Suprapubic skin (tissue), 4 donors: ENCODE measurements around the gene CNTFR. TPM values are rescaled to one million over a fixed set of nuclear protein-coding genes. Genes with fewer than 3 reads are reported as not detected.
A peak's percentile ranks its signal among the peaks of the same experiment; 100 is the strongest.

Source experiments
- DNase-seq, 2 donors: peaks; one replicate each; pipeline ENCODE4 v3.0.0-alpha.2; 2019; ENCODE audit warnings: low spot score in 2 of 2
- H3K27ac ChIP-seq: fragments of 200-600 bp; sonication (generic); one replicate; pipeline ENCODE4 v1.5.1; 2019
- H3K27me3 ChIP-seq: fragments of 200-600 bp; sonication (generic); one replicate; pipeline ENCODE4 v1.5.1; 2019
- H3K36me3 ChIP-seq: fragments of 200-600 bp; sonication (generic); one replicate; pipeline ENCODE4 v1.5.1; 2019
- H3K4me1 ChIP-seq: fragments of 200-600 bp; sonication (generic); one replicate; pipeline ENCODE4 v1.5.1; 2019
- H3K4me3 ChIP-seq: fragments of 200-600 bp; sonication (generic); one replicate; pipeline ENCODE4 v1.5.1; 2019; ENCODE audit warnings: mild to moderate bottlenecking
- H3K9me3 ChIP-seq: fragments of 200-600 bp; sonication (generic); one replicate; pipeline ENCODE4 v1.5.1; 2019
- EP300 ChIP-seq: sonication (generic); formaldehyde crosslinking; IDR thresholded peaks from one replicate; pipeline ENCODE4 v1.6.1; 2017; ENCODE audit warnings: antibody characterized with exemption
- POLR2A ChIP-seq, 2 donors: fragments of 450-650 bp; IDR thresholded peaks; one replicate each; pipeline ENCODE4 v1.6.1; 2017; ENCODE audit warnings: antibody characterized with exemption in 2 of 2, mild to moderate bottlenecking in 2 of 2, moderate library complexity in 2 of 2
- POLR2AphosphoS5 ChIP-seq, 3 donors: sonication (generic); formaldehyde crosslinking; IDR thresholded peaks; one replicate each; pipeline ENCODE4 v1.6.1; 2017; ENCODE audit warnings: antibody characterized with exemption in 3 of 3
- WGBS: methylation state at CpG from one replicate; pipeline ENCODE4 v1.1.5; 2018; 5-methylcytosine and 5-hydroxymethylcytosine counted together
- total RNA-seq, 4 donors: library from RNA; depleted of rRNA; stranded (reverse); fragments of >200 nt; gene quantifications; one replicate each; pipeline ENCODE4 v1.1.0, GENCODE V29; 2016
- TF ChIP-seq, protein P1 (sequence below), 2 donors: fragments of 200-600 bp in 1 of 2; fragments of 450-650 bp in 1 of 2; sonication (generic) in 1 of 2; IDR thresholded peaks; one replicate each; pipeline ENCODE4 v1.5.1; 2016 to 2019; ENCODE audit warnings: antibody characterized with exemption in 2 of 2, mild to moderate bottlenecking in 1 of 2, moderate library complexity in 1 of 2

CNTFR gene
- total RNA-seq, 4 donors from 2014 or later, result 5.0 to 9.1 (median 5.7) TPM

DNA sequence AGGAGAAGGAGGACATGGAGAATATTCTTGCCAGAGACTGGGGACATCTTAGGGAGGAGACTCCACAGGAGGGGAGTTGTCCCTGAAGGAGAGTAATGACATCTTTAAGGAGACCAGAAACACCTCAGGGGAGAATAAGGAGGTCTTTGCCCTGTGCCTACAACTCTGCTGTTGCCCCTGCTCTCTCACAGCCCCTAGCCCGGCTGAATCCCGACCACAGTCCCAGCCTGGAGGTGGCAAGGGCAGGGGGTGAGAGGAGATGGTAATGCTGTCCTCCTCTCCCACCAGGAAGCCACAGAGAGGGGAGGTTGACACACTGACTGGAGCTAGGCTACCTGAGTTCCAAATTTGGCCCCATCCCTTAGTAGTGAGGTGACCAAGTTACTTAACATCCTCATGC lies 36.5 kb downstream of the CNTFR start:
- no peaks in the 10 kb centered on the region for H3K9me3 ChIP-seq
- H3K27ac ChIP-seq, result no peak overlapping the region
- H3K27me3 ChIP-seq, result peaks cover 12% of the 10 kb centered on the region
- DNase-seq, result peak in 1 of 2 donors; percentile 40
- TF ChIP-seq, protein P1, sequence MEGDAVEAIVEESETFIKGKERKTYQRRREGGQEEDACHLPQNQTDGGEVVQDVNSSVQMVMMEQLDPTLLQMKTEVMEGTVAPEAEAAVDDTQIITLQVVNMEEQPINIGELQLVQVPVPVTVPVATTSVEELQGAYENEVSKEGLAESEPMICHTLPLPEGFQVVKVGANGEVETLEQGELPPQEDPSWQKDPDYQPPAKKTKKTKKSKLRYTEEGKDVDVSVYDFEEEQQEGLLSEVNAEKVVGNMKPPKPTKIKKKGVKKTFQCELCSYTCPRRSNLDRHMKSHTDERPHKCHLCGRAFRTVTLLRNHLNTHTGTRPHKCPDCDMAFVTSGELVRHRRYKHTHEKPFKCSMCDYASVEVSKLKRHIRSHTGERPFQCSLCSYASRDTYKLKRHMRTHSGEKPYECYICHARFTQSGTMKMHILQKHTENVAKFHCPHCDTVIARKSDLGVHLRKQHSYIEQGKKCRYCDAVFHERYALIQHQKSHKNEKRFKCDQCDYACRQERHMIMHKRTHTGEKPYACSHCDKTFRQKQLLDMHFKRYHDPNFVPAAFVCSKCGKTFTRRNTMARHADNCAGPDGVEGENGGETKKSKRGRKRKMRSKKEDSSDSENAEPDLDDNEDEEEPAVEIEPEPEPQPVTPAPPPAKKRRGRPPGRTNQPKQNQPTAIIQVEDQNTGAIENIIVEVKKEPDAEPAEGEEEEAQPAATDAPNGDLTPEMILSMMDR (IDR thresholded peaks at IDR 0.05), result no peak
- no peak for TF ChIP-seq POLR2A (IDR thresholded peaks at IDR 0.05)
- no peak for TF ChIP-seq POLR2AphosphoS5 (IDR thresholded peaks at IDR 0.05)
- no peak for TF ChIP-seq EP300
- no peak overlapping the region for H3K4me3 ChIP-seq
- no peaks in the 10 kb centered on the region for H3K36me3 ChIP-seq
- no peaks in the 10 kb centered on the region for H3K4me1 ChIP-seq
- 100% methylated on average over 2 of the region's 2 CpGs for WGBS

GRCh38 chr9:34552606-34552981 lies 36.9 kb downstream of the CNTFR start:
- TF ChIP-seq EP300 (no peak), POLR2A (IDR thresholded peaks at IDR 0.05) (no peak), POLR2AphosphoS5 (IDR thresholded peaks at IDR 0.05) (no peak)
- TF ChIP-seq, protein P1 (IDR thresholded peaks at IDR 0.05), result no peak
- WGBS, result 91% methylated on average over 13 of the region's 13 CpGs
- peak in 1 of 2 donors; percentile 49 for DNase-seq

DNA sequence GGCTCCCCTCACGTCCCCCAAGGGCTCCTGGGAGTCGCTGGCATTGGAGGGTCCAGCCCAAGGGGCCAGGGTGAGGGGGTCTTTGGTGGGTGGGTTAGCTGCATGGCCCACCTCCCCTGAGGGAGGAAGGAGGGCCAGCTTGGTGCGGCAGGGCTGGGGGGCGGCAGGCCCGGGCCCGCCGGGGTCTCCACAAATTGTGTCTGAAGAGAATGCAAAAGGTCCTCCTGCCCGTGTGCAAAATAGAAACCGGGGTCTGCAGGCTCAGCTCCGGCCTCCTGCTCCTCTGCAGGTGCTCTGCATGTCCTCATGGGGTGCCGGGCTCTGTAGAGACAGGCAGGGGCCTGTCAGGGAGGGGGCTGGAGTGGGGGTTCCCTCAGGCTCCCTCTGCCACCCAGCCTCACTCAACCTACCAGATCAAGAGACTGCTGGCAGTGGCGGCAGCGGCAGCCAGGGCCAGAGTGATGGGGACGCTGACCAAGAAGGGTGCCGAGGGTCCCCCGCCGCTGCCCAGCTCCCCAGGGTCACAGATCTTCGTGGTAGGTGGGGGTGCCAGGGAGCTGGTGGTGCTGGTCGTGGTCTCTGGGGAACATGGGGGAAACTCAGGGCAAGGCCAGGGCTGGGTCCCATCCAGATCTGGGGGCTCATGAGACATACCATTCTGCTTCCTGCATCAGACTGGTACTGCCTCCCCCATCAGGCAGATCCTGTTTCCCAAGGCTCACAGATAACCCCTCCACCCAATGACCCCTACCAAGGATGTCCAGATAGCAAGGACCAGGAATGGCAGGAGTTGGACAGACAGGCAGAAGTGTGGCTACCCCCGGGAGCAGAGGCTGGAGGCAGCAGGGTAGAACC lies 37.5 kb downstream of the CNTFR start:
- 87% methylated on average over 7 of the region's 20 CpGs for WGBS
- peaks cover 4% of the 10 kb centered on the region for H3K27me3 ChIP-seq
- H3K36me3 ChIP-seq, result no peaks in the 10 kb centered on the region
- H3K4me3 ChIP-seq, result no peak overlapping the region
- no peak overlapping the region for H3K27ac ChIP-seq
- TF ChIP-seq EP300 (no peak), POLR2AphosphoS5 (IDR thresholded peaks at IDR 0.05) (no peak), POLR2A (IDR thresholded peaks at IDR 0.05) (no peak)
- TF ChIP-seq, protein P1 (IDR thresholded peaks at IDR 0.05), result no peak
- peaks cover 10% of the 10 kb centered on the region for H3K4me1 ChIP-seq
- H3K9me3 ChIP-seq, result no peaks in the 10 kb centered on the region
- DNase-seq, result peak in 1 of 2 donors; percentile 57

More at GRCh38 chr9:34552606-34552981, 36.9 kb downstream of the CNTFR start:
- peaks cover 4% of the 10 kb centered on the region for H3K4me1 ChIP-seq
- H3K9me3 ChIP-seq, result no peaks in the 10 kb centered on the region
- no peak overlapping the region for H3K4me3 ChIP-seq
- no peaks in the 10 kb centered on the region for H3K36me3 ChIP-seq
- no peak overlapping the region for H3K27ac ChIP-seq
- H3K27me3 ChIP-seq, result peaks cover 9% of the 10 kb centered on the region

DNA sequence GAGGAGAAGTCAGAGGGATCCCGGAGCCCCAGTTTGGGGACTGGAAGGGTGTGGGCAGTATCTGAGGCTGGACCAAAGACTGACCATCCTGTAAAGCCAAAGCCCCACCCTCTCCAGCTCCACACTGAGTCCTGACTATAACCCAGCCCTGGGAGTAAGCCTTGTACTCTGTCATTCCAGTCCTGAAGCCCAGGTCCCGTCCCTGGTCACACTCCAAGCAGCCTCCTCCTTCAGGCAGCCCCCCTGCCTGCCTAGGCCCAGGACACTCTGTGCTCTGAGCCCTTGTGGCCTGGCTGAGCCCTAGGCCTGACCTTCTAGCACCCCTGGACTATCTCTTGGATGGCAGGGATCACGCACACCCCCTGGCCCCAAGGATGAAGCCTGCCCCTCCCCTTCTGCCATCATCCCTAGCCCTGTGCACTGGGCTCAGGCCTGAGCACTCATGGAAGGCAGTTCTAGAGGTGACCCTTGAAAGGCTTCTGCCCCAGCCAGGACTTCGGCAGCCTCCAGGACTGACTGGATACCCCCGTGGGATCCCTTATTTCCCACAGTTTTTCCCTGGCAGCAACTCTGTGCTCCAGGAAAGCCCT lies 38.7 kb downstream of the CNTFR start:
- TF ChIP-seq, protein P1 (IDR thresholded peaks at IDR 0.05), result no peak
- no peak for TF ChIP-seq POLR2A (IDR thresholded peaks at IDR 0.05)
- no peak for TF ChIP-seq EP300
- TF ChIP-seq POLR2AphosphoS5 (IDR thresholded peaks at IDR 0.05), result no peak
- no peak for DNase-seq
- Histone ChIP-seq H3K9me3 (no peaks in the 10 kb centered on the region), H3K4me1 (peaks cover 17% of the 10 kb centered on the region), H3K27me3 (peaks cover 5% of the 10 kb centered on the region), H3K27ac (no peak overlapping the region), H3K4me3 (no peak overlapping the region), H3K36me3 (no peaks in the 10 kb centered on the region)
- WGBS, result 94% methylated on average over 3 of the region's 5 CpGs

GRCh38 chr9:34550016-34550680 lies 39.4 kb downstream of the CNTFR start:
- 89% methylated on average over 9 of the region's 12 CpGs for WGBS
- no peak overlapping the region for H3K27ac ChIP-seq
- DNase-seq, result no peak

More at GRCh38 chr9:34550016-34550680, 39.4 kb downstream of the CNTFR start:
- Histone ChIP-seq H3K36me3 (no peaks in the 10 kb centered on the region), H3K4me3 (no peak overlapping the region), H3K9me3 (no peaks in the 10 kb centered on the region), H3K4me1 (peaks cover 17% of the 10 kb centered on the region), H3K27me3 (peaks cover 5% of the 10 kb centered on the region)
- no peak for TF ChIP-seq POLR2AphosphoS5 (IDR thresholded peaks at IDR 0.05)
